Endothelial cell of umbilical vein (primary cell): Measurements from ENCODE around the gene NKX6-2. TPM values are rescaled to one million over a fixed set of nuclear protein-coding genes. Genes with fewer than 3 reads are reported as not detected.

Source experiments
- BruUV-seq: library from RNA; stranded (reverse); fragments of 400-500 nt; replicated peaks from 2 replicates; lab custom pipeline; 2021; lab: Mats Ljungman, UMichigan
- CTCF ChIA-PET: fragments of 300-600, 350-600 bp; sonication (Branson Sonifier 250); formaldehyde crosslinking; loops from one replicate; lab custom pipeline; 2021; ENCODE audit warnings: antibody characterized with exemption, inconsistent platforms; lab: Charles Lee
- POLR2A ChIA-PET: fragments of 300-600, 350-600 bp; sonication (Branson Sonifier 250); formaldehyde crosslinking; loops from one replicate; lab custom pipeline; 2021; ENCODE audit warnings: antibody characterized with exemption, inconsistent platforms; lab: Charles Lee
- DNase-seq: peaks from one replicate; pipeline ENCODE4 v3.0.0-alpha.2; 2011; ENCODE audit warnings: low read depth, low spot score
- FAIRE-seq: peaks from 2 replicates; lab custom pipeline; 2011; peaks lifted over from hg19 to GRCh38; lab: Jason Lieb, UNC
- H2AFZ ChIP-seq: 2 replicates; pipeline ENCODE4 v1.6.0; 2012; ENCODE audit warnings: low read depth, low read length, control low read depth, inconsistent platforms
- H3K27ac ChIP-seq: 2 replicates; pipeline ENCODE4 v1.5.1; 2011; ENCODE audit warnings: low read depth, mild to moderate bottlenecking, control low read depth, low read length, moderate library complexity; ENCODE audit not compliant: insufficient read depth
- H3K27me3 ChIP-seq, 2 experiments: 2 replicates each; pipeline versions ENCODE4 v1.6.0 to v1.6.1; 2011; ENCODE audit warnings: low read length in 2 of 2, mixed read lengths in 1 of 2; ENCODE audit not compliant: control insufficient read depth in 2 of 2, insufficient read depth in 2 of 2
- H3K36me3 ChIP-seq, 2 experiments: 2 replicates in 1 of 2; 3 replicates in 1 of 2; pipeline ENCODE4 v1.5.1; 2011; ENCODE audit warnings: low read length in 2 of 2, mild to moderate bottlenecking in 1 of 2, moderate library complexity in 1 of 2; ENCODE audit not compliant: control insufficient read depth in 2 of 2, insufficient read depth in 2 of 2; ENCODE audit errors: extremely low read depth in 1 of 2
- H3K4me1 ChIP-seq: 3 replicates; pipeline ENCODE4 v1.5.1; 2011; ENCODE audit warnings: mild to moderate bottlenecking, low read length; ENCODE audit not compliant: control insufficient read depth, insufficient read depth; ENCODE audit errors: extremely low read depth
- H3K4me2 ChIP-seq: 2 replicates; pipeline ENCODE4 v1.6.1; 2011; ENCODE audit warnings: low read length, control low read depth, mixed read lengths; ENCODE audit not compliant: insufficient read depth
- H3K4me3 ChIP-seq, 3 experiments: fragments of 200-600 bp in 1 of 3; sonication (generic), shearing (Covaris generic) in 1 of 3; replicated peaks in 1 of 3; 2 replicates each; pipeline ENCODE4 v1.5.1; 2011 to 2016; ENCODE audit warnings: control low read depth in 3 of 3, low read length in 3 of 3, mild to moderate bottlenecking in 2 of 3, inconsistent platforms in 1 of 3, low read depth in 1 of 3, moderate library complexity in 1 of 3; ENCODE audit not compliant: insufficient read depth in 1 of 3
- H3K79me2 ChIP-seq: 2 replicates; pipeline ENCODE4 v1.6.0; 2012; ENCODE audit warnings: low read length, inconsistent platforms; ENCODE audit not compliant: control insufficient read depth, insufficient read depth
- H3K9ac ChIP-seq: replicated peaks from 2 replicates; pipeline ENCODE3; 2011; ENCODE audit warnings: low read length, control low read depth; ENCODE audit not compliant: insufficient read depth; ENCODE audit errors: extremely low read depth
- H3K9me1 ChIP-seq: replicated peaks from 3 replicates; pipeline ENCODE4 v1.6.0; 2011; ENCODE audit warnings: mild to moderate bottlenecking, low read length; ENCODE audit not compliant: control insufficient read depth, insufficient read depth; ENCODE audit errors: extremely low read depth
- H3K9me3 ChIP-seq: replicated peaks from 2 replicates; pipeline ENCODE4 v1.5.1; 2012; ENCODE audit warnings: low read length, inconsistent platforms; ENCODE audit not compliant: control insufficient read depth, insufficient read depth
- H4K20me1 ChIP-seq: replicated peaks from 2 replicates; pipeline ENCODE3; 2011; ENCODE audit warnings: mild to moderate bottlenecking, low read length; ENCODE audit not compliant: control insufficient read depth, insufficient read depth; ENCODE audit errors: extremely low read depth
- CTCF ChIP-seq, 2 donors: IDR thresholded peaks; 1 replicate in 1 of 2; 2 replicates in 1 of 2; pipeline ENCODE4 v1.5.1; 2011; ENCODE audit warnings: low read length in 2 of 2, mild to moderate bottlenecking in 2 of 2, moderate library complexity in 2 of 2, control low read depth in 1 of 2, inconsistent platforms in 1 of 2, low read depth in 1 of 2; ENCODE audit not compliant: insufficient read depth in 1 of 2; ENCODE audit errors: extremely low read depth in 1 of 2
- EZH2 ChIP-seq: IDR thresholded peaks from 2 replicates; pipeline ENCODE4 v1.6.1; 2012; ENCODE audit warnings: borderline replicate concordance, low read depth, mild to moderate bottlenecking, moderate library complexity, low read length, inconsistent platforms; ENCODE audit not compliant: severe bottlenecking
- FOS ChIP-seq: IDR thresholded peaks from 2 replicates; pipeline ENCODE4 v1.6.1; 2011; ENCODE audit warnings: mild to moderate bottlenecking, low read length, moderate library complexity, borderline replicate concordance; ENCODE audit not compliant: insufficient read depth
- GATA2 ChIP-seq: IDR thresholded peaks from 2 replicates; pipeline ENCODE4 v1.7.0; 2011; ENCODE audit warnings: low read depth, mild to moderate bottlenecking, moderate library complexity, mixed read lengths, low read length; ENCODE audit not compliant: insufficient read length, insufficient read depth
- JUN ChIP-seq: IDR thresholded peaks from 2 replicates; pipeline ENCODE4 v1.6.1; 2011; ENCODE audit warnings: borderline replicate concordance, low read depth; ENCODE audit not compliant: insufficient read length, insufficient read depth
- MYC ChIP-seq: IDR thresholded peaks from one replicate; pipeline ENCODE4 v1.6.1; 2011; ENCODE audit warnings: mild to moderate bottlenecking, low read depth, low read length
- POLR2A ChIP-seq: IDR thresholded peaks from 2 replicates; pipeline ENCODE4 v1.6.1; 2012; ENCODE audit warnings: low read depth, mild to moderate bottlenecking, control low read depth, low read length
- POLR2AphosphoS5 ChIP-seq: IDR thresholded peaks from 2 replicates; pipeline ENCODE4 v1.6.1; 2012; ENCODE audit warnings: low read depth, mild to moderate bottlenecking, control low read depth, low read length, moderate library complexity; ENCODE audit not compliant: insufficient read depth
- dilution Hi-C: fragments of 300-500 bp; cut with MboI; formaldehyde crosslinking; loops from one replicate; pipeline ENCODE4 v1.15.0; 2019; ENCODE audit warnings: low sequenced_read_pairs; ENCODE audit not compliant: extremely low pct_ligation_motif_present
- intact Hi-C: fragments of 100-400 bp; cut with micrococcal nuclease; formaldehyde crosslinking; loops from one replicate; pipeline ENCODE4 v1.10.0; 2022
- polyA plus RNA-seq, 4 experiments: library from polyadenylated mRNA; depleted of rRNA in 3 of 4; stranded (reverse) in 3 of 4; unstranded in 1 of 4; fragments of >200 nt; gene quantifications; 2 replicates each; pipeline versions ENCODE4 v1.2.1 to v1.2.3, GENCODE V29; 2011 to 2012; ENCODE audit warnings: missing spikeins in 1 of 4
- total RNA-seq: library from RNA; stranded (reverse); gene quantifications from 2 replicates; pipeline ENCODE4 v1.2.3, GENCODE V29; 2021
- TF ChIP-seq, protein P1 (sequence below): IDR thresholded peaks from 2 replicates; pipeline ENCODE4 v1.6.1; 2011; ENCODE audit not compliant: insufficient read depth, insufficient read length

Gene NKX6-2
- total and polyA plus RNA-seq, 2 donors (not counting 3 experiments of a cell fraction or from before 2014, with no cell fraction given), result not detected

- H3K4me2 ChIP-seq, result no peak overlapping the region
- H3K27ac ChIP-seq, result no peak overlapping the region
- H3K79me2 ChIP-seq, result no peaks in the 10 kb centered on the region
- dilution Hi-C loops, result no loop called here
- DNase-seq (no peak), FAIRE-seq (no peak)
- no peaks in the 10 kb centered on the region for H3K9me1 ChIP-seq
- ChIA-PET POLR2A (no interaction called here), CTCF (no interaction called here)
- no peaks in the 10 kb centered on the region for H3K4me1 ChIP-seq
- no peaks in the 10 kb centered on the region for H3K36me3 ChIP-seq
- no peaks in the 10 kb centered on the region for H3K27me3 ChIP-seq
- BruUV-seq, result no TSS peak
- H2AFZ ChIP-seq, result no peak overlapping the region
- H3K4me3 ChIP-seq, result no peak overlapping the region
- no peak overlapping the region for H3K9ac ChIP-seq
- intact Hi-C loops, result no loop called here
- TF ChIP-seq CTCF (IDR thresholded peaks at IDR 0.05; ENCODE audit: extremely low read depth in 1 of 2, insufficient read depth in 1 of 2, low read depth in 1 of 2, low read length in 2 of 2) (no peak), EZH2 (no peak), GATA2 (no peak), POLR2AphosphoS5 (no peak), FOS (no peak), POLR2A (no peak), MYC (no peak), JUN (no peak)
- TF ChIP-seq, protein P1, sequence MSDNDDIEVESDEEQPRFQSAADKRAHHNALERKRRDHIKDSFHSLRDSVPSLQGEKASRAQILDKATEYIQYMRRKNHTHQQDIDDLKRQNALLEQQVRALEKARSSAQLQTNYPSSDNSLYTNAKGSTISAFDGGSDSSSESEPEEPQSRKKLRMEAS, result no peak
- no peaks in the 10 kb centered on the region for H3K9me3 ChIP-seq
- H4K20me1 ChIP-seq, result no peaks in the 10 kb centered on the region
Observed at GRCh38 chr10:132758865-132759264, 27.1 kb downstream of the NKX6-2 start.
